ENCODE measurements around the gene SEBOX. TPM values are rescaled to one million over a fixed set of nuclear protein-coding genes. Genes with fewer than 3 reads are reported as not detected.

Gene SEBOX
- total and polyA plus RNA-seq, 2 of the 8 experiments (the other 6 are each of a cell fraction or from before 2014, with no cell fraction given), result not detected

DNA sequence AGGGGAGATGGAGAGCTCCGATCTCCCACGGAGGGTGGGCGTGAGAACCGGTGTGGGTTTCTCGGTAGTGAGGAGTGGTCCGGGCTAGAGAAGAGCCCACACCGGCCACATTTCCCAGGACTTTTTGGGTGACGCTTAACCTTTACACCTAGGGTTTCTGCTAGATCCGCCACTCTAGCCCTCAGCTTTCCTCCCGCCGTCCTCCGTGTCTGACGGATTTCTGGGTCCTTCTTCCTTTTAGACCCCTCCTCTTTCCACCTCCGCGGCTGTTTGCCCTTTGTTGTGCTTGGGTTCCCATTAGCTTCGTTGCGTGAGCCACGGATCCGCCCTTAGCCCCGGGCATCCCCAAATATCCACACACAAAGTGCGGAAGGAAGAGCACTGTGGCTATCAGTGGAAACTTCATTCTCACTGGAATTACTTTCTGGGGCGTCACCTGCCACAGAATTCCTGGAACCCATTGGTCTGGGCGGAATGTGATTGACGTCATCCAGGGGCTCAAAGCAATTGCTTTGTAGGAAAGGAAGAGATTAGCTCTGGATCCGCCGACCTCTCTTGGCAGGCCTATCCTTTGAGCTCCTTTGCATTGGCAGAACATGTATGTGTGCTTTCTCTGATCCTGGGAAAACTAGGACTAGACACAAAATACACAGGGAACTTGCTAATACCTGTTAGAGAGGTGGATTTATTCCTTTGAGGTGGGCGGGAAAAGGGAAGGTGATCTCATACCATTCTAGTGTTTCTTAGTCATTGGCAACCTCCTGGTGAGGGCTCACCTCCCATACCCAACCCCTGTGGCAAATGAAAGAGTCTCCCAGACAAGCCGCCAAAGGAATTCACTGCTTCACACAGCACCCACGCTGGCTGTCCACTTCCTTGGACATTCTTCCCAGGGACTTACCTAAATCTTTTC lies 28.8 kb downstream of the SEBOX start:
- CTCF ChIA-PET (ENCODE audit: partially characterized antibody), result interaction anchor here (0.7 to 1.9 kb wide), 11 partner anchors 9 to 85 kb away, joined by 3 to 7 read pairs (median 4); partner anchors contain the start of gene VTN
- WGBS, 2 experiments (ENCODE audit: extremely low coverage in 1 of 2, insufficient coverage in 1 of 2, insufficient read length in 1 of 2, insufficient replicate concordance in 2 of 2, low coverage in 1 of 2, low lambda C conversion rate in 2 of 2, missing lambda C conversion rate in 1 of 2), result 5% methylated on average over 25 of the region's 29 CpGs; no CpG with 5 or more reads in 1 of the 2 experiments
- TF ChIP-seq KDM4A (IDR thresholded peaks at IDR 0.05; ENCODE audit: low read depth, low read length, severe bottlenecking) (peak; percentile 40), CREB1 (IDR thresholded peaks at IDR 0.05) (peak; percentile 83), JUN (IDR thresholded peaks at IDR 0.05; ENCODE audit: low read depth, low read length) (0 out of 2 replicates have a peak, but pooled peaks have one; percentile 25), ASH2L (IDR thresholded peaks at IDR 0.05; ENCODE audit: low read length) (no peak), PHF8 (conservative IDR thresholded peaks at IDR 0.05; ENCODE audit: low read depth, low read length) (peak; percentile 14), SIX5 (IDR thresholded peaks at IDR 0.05; ENCODE audit: low read depth, low read length) (no peak), SRF (IDR thresholded peaks at IDR 0.05; ENCODE audit: low read depth, low read length) (no peak), RBBP5 (IDR thresholded peaks at IDR 0.05; ENCODE audit: borderline replicate concordance, low read depth, low read length) (0 out of 2 replicates have a peak, but pooled peaks have one; percentile 18)
- TF ChIP-seq, protein P1, sequence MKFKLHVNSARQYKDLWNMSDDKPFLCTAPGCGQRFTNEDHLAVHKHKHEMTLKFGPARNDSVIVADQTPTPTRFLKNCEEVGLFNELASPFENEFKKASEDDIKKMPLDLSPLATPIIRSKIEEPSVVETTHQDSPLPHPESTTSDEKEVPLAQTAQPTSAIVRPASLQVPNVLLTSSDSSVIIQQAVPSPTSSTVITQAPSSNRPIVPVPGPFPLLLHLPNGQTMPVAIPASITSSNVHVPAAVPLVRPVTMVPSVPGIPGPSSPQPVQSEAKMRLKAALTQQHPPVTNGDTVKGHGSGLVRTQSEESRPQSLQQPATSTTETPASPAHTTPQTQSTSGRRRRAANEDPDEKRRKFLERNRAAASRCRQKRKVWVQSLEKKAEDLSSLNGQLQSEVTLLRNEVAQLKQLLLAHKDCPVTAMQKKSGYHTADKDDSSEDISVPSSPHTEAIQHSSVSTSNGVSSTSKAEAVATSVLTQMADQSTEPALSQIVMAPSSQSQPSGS (IDR thresholded peaks at IDR 0.05; ENCODE audit: low read length), result peak; percentile 95

More for the DNA sequence above, 28.8 kb downstream of the SEBOX start:
- Histone ChIP-seq H2BK20ac (ENCODE audit: low read length) (no peak overlapping the region), H4K8ac (ENCODE audit: extremely low read depth, insufficient read depth, low read length) (peak overlapping the region; percentile 66; the same call in 1 of the 2 replicates), H3K27ac (ENCODE audit: low read depth, low read length) (peak overlapping the region; percentile 72), H3K27me3 (replicated peaks in 1 of 4; ENCODE audit: control insufficient read depth in 3 of 4, extremely low read depth in 1 of 4, insufficient read depth in 3 of 4, low read length in 3 of 4) (no peaks in the 10 kb centered on the region), H4K5ac (ENCODE audit: insufficient read length, low read depth, low read length) (no peak overlapping the region), H3K4me1 (replicated peaks in 1 of 4; ENCODE audit: control insufficient read depth in 3 of 4, insufficient read depth in 4 of 4, low read length in 3 of 4) (peaks cover 0 to 10% (median 8%) of the 10 kb centered on the region in 4 experiments; a peak in 6 of 7 replicates), H2AFZ (ENCODE audit: low read length) (peak overlapping the region; percentile 70), H4K20me1 (replicated peaks in 1 of 2; ENCODE audit: control insufficient read depth in 1 of 2, insufficient read depth in 2 of 2, low read length in 2 of 2) (peaks cover 2% of the 10 kb centered on the region in 2 experiments), H3K79me2 (ENCODE audit: control insufficient read depth in 1 of 2, insufficient read depth in 2 of 2, low read length in 2 of 2) (peaks cover 0 to 13% of the 10 kb centered on the region in 2 experiments; a peak in 2 of 4 replicates), H3K14ac (ENCODE audit: insufficient read length) (no peak overlapping the region), H3K36me3 (ENCODE audit: control insufficient read depth in 2 of 4, insufficient read depth in 4 of 4, low read length in 3 of 4) (peaks cover 0 to 3% (median under 1%) of the 10 kb centered on the region in 4 experiments; a peak in 4 of 8 replicates), H2BK15ac (ENCODE audit: low read length) (no peak overlapping the region), H2AK5ac (ENCODE audit: low read depth, low read length) (no peak overlapping the region), H3K4me3 (ENCODE audit: extremely low read depth in 1 of 4, insufficient read depth in 2 of 4, low read depth in 3 of 4, low read length in 4 of 4) (peak overlapping the region; percentile 87 to 95 (median 92)), H3K18ac (ENCODE audit: extremely low read depth, low read length) (no peak overlapping the region; the same call in 1 of the 2 replicates), H4K91ac (replicated peaks; ENCODE audit: insufficient read length, low read length) (peak overlapping the region; percentile 38), H3K9me3 (ENCODE audit: insufficient read depth in 2 of 2, low read depth in 1 of 2, low read length in 1 of 2) (no peaks in the 10 kb centered on the region), H3K4ac (replicated peaks; ENCODE audit: insufficient read length, low read depth, low read length) (no peak overlapping the region), H3K23ac (ENCODE audit: insufficient read length) (no peak overlapping the region), H2BK5ac (ENCODE audit: low read depth, low read length) (peak overlapping the region; percentile 77), H3K23me2 (ENCODE audit: low read depth, low read length) (peaks cover 10% of the 10 kb centered on the region; the same call in 1 of the 2 replicates), H3K56ac (replicated peaks; ENCODE audit: insufficient read length, low read depth, low read length) (peak overlapping the region; percentile 38), H2BK120ac (replicated peaks; ENCODE audit: low read depth, low read length) (no peak overlapping the region), H3K4me2 (ENCODE audit: insufficient read depth in 1 of 2, low read depth in 2 of 2, low read length in 2 of 2) (peak overlapping the region; percentile 90 to 91), H3K79me1 (ENCODE audit: low read depth, low read length) (peaks cover 16% of the 10 kb centered on the region), H3K9ac (replicated peaks in 1 of 4; ENCODE audit: extremely low read depth in 1 of 4, low read depth in 3 of 4, low read length in 3 of 4) (peak overlapping the region; percentile 68 to 83 (median 78)), H2BK12ac (ENCODE audit: low read depth, low read length) (no peak overlapping the region)
- POLR2A ChIA-PET (ENCODE audit: partially characterized antibody), result interaction anchor here (0.9 to 2.9 kb wide), 16 partner anchors 8 to 274 kb away, joined by 3 to 19 read pairs (median 7); partner anchors contain the start of genes POLDIP2, SEBOX and TMEM97
- DNase-seq (ENCODE audit: low read depth in 1 of 2, low spot score in 2 of 2), result peak in 1 of 2 experiments; percentile 70
- FAIRE-seq, result peak; percentile 57
